Coronary artery (tissue), 2 donors: Measurements from ENCODE around the gene GRB2.

Source experiments
- DNase-seq: peaks from one replicate; pipeline ENCODE4 v3.0.0-alpha.2; 2017; ENCODE audit warnings: low spot score
- H3K27ac ChIP-seq, 2 donors: fragments of 200-600 bp; sonication (generic); one replicate each; pipeline ENCODE4 v1.5.1; 2016 to 2019
- H3K4me3 ChIP-seq: fragments of 200-600 bp; sonication (generic); 2 replicates; pipeline ENCODE4 v1.5.1; 2016; ENCODE audit warnings: mild to moderate bottlenecking, moderate library complexity
- CTCF ChIP-seq: fragments of 200-600 bp; sonication (generic); IDR thresholded peaks from one replicate; pipeline ENCODE4 v1.5.1; 2019; ENCODE audit warnings: antibody characterized with exemption

Gene GRB2

DNA sequence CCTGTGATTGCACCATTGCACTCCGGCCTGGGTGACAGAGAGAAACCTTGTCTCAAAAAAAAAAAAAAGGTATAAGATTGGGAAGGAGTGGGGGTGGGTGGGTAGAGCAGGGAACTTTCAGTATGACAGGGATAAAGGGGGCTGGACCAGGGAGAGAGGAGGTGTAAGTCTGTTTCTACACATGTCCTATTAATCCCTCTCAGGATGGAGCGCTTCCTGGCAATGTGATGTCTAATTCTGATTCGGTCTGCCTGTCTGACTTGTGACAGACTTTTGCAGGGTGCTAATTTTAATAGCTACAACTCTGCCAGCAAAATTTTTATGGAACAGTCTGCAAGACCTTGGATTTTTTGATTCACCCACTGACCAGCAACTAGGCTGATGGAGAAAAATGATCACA, 62.5 kb downstream of the GRB2 start:
- no peak overlapping the region for H3K4me3 ChIP-seq
- no peak overlapping the region for H3K27ac ChIP-seq
- no peak for TF ChIP-seq CTCF
- DNase-seq = no peak

DNA sequence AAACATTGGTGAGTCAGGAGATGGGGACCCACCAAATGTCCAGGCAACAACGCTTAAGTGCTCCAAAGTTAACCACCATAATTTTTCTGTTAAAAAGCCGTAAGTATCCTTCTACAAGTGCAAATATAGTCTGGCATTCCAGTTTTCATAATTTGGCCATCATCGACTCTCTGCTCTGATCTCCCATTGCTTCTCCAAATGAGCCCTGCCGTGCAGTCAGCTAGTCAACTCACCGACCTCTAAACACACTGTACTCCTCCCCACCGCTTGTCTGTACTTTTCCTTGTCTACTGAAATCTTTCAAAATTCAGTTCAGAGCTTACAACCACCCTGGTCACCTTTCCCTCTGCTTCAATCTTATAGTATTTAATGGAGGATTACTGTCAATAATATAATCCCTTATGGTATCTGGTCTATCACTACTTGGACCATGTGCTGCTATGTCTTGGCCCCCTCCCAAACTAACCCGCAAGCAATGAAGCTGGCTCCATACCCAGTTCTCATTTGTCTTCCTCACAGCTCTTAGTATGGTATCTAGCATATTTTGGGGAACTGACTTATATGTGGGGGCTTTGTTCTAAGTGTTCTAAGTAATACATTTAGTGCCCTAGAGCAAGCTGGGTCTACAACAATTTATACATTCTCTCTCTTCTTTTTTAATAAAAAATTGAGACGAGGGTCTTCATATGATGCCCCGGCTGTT, 63.5 kb downstream of the GRB2 start:
- H3K27ac ChIP-seq = no peak overlapping the region
- no peak for DNase-seq
- H3K4me3 ChIP-seq = no peak overlapping the region
- no peak for TF ChIP-seq CTCF

GRCh38 chr17:75340631-75341030, 64.8 kb downstream of the GRB2 start:
- no peak overlapping the region for H3K4me3 ChIP-seq
- DNase-seq = no peak
- H3K27ac ChIP-seq = no peak overlapping the region
- TF ChIP-seq CTCF = no peak

- no peak for DNase-seq
- no peak for TF ChIP-seq CTCF
- H3K4me3 ChIP-seq = no peak overlapping the region
- H3K27ac ChIP-seq = no peak overlapping the region
Measured at GRCh38 chr17:75339971-75340370, 65.5 kb downstream of the GRB2 start.

GRCh38 chr17:75338335-75338734, 67.1 kb downstream of the GRB2 start:
- DNase-seq = no peak
- H3K4me3 ChIP-seq = no peak overlapping the region
- H3K27ac ChIP-seq = no peak overlapping the region
- TF ChIP-seq CTCF = no peak

DNA sequence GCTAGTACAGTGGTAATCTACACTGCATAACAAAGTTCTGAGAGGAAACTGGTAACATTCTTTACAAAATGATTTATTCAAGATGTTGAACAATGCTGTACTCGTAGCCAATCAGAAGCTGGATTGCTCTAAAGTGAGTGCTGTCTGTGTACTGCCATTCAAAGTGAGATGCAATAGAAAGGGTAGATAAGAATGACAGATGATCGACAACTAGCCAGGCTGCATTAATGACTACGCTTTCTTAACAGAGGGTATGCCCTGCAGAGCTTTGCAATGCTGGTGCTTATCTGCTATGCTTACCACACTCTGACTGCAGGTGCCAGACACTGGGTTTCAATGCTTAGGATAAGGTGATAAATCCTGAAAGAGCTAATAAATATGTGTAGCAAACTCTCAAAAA, 70.2 kb downstream of the GRB2 start:
- no peak for DNase-seq
- no peak overlapping the region for H3K27ac ChIP-seq
- no peak for TF ChIP-seq CTCF
- no peak overlapping the region for H3K4me3 ChIP-seq

DNA sequence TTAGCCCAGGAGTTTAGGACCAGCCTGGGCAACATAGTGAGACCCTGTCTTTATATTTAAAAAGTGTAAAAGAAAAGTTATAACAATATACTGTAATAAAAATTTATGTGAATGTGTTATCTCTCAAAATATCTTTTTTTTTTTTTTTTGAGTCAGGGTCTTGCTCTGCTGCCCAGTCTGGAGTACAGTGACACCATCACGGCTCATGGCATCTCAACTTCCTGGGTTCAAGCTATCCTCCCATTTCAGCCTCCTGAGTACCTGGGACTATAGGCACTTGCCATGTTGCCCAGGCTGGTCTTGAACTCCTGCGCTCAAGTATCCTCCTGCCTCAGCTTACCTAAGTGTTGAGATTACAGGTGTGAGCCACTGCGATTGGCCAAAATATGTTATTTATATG, 70.8 kb downstream of the GRB2 start:
- Histone ChIP-seq H3K4me3 (no peak overlapping the region), H3K27ac (no peak overlapping the region)
- no peak for TF ChIP-seq CTCF
- DNase-seq = no peak
